Spleen (tissue), 7 donors: ENCODE results near the gene RBMS1.

Experiments
- POLR2AphosphoS5 ChIP-seq, 3 donors: sonication (generic); formaldehyde crosslinking; IDR thresholded peaks; one replicate each; pipeline ENCODE4 v1.5.1; 2017; ENCODE audit warnings: antibody characterized with exemption in 3 of 3
- TF ChIP-seq, protein P1 (sequence below), 11 experiments: fragments of 200-600 bp in 7 of 11; fragments of 450-650 bp in 4 of 11; sonication (generic) in 4 of 11; IDR thresholded peaks in 8 of 11; conservative IDR thresholded peaks in 3 of 11; 1 replicate in 7 of 11; 2 replicates in 4 of 11; pipeline versions ENCODE4 v1.4.0 to v1.8.0; 2016 to 2021; ENCODE audit warnings: antibody characterized with exemption in 11 of 11, inconsistent platforms in 4 of 11, mild to moderate bottlenecking in 1 of 11
- donor health status: DM: no; HTN: no; CAD: no; lungs with moderate emphysema.
- donor health status: DM: no; HTN: no; CAD: no.
- donor health status: DM: no; HTN: no; CAD: no.

- TF ChIP-seq, protein P1, sequence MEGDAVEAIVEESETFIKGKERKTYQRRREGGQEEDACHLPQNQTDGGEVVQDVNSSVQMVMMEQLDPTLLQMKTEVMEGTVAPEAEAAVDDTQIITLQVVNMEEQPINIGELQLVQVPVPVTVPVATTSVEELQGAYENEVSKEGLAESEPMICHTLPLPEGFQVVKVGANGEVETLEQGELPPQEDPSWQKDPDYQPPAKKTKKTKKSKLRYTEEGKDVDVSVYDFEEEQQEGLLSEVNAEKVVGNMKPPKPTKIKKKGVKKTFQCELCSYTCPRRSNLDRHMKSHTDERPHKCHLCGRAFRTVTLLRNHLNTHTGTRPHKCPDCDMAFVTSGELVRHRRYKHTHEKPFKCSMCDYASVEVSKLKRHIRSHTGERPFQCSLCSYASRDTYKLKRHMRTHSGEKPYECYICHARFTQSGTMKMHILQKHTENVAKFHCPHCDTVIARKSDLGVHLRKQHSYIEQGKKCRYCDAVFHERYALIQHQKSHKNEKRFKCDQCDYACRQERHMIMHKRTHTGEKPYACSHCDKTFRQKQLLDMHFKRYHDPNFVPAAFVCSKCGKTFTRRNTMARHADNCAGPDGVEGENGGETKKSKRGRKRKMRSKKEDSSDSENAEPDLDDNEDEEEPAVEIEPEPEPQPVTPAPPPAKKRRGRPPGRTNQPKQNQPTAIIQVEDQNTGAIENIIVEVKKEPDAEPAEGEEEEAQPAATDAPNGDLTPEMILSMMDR (IDR thresholded peaks at IDR 0.05 in 8 of 11, conservative IDR thresholded peaks at IDR 0.05 in 3 of 11): no peak
- no peak for TF ChIP-seq POLR2AphosphoS5 (IDR thresholded peaks at IDR 0.05)
Measured at GRCh38 chr2:160287476-160287875, 206.1 kb downstream of the RBMS1 start.
